CD4-positive, alpha-beta T cell treated with Interleukin-17A for 4 hours (primary cell): ENCODE results near the gene PLEKHN1.

Experiments used
- DNase-seq: peaks from one replicate; pipeline ENCODE4 v3.0.0-alpha.2; 2020; ENCODE audit warnings: mixed read lengths

PLEKHN1 gene

DNA sequence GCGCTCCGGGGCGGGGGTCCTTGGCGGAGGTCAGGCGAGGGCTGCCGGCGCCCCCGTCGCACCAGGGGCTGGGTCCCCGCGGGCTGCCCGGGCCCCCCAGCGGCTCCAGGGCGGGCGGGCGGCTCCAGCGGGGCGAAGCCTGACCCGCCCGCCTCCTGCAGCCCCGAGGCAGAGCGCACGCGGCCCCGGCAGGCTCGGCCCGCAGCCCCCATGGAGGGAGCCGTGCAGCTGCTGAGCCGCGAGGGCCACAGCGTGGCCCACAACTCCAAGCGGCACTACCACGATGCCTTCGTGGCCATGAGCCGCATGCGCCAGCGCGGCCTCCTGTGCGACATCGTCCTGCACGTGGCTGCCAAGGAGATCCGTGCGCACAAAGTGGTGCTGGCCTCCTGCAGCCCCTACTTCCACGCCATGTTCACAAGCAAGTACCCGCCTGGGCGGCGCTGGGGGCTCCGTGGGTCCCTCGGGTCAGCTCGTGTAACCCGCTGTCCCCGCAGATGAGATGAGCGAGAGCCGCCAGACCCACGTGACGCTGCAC is 5.1 kb upstream of the PLEKHN1 start:
- DNase-seq, result no peak

GRCh38 chr1:962381-963300 is 3.6 kb upstream of the PLEKHN1 start:
- DNase-seq, result no peak

DNA sequence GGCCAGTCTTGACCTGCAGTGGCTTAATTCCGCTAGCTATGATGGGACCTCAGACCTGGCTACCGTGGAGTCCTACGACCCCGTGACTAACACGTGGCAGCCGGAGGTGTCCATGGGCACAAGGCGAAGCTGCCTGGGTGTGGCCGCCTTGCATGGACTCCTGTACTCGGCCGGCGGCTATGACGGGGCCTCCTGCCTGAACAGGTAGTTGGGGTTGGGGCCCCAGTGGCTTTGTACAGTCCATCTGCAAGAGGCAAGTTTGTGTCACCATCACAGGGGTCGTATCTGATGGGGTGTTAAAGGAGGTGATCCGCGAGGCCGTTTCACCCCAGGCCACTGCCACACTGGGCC is 3.0 kb upstream of the PLEKHN1 start:
- no peak for DNase-seq

- DNase-seq, result no peak
Observed at GRCh38 chr1:963746-964525, 2.3 kb upstream of the PLEKHN1 start.

DNA sequence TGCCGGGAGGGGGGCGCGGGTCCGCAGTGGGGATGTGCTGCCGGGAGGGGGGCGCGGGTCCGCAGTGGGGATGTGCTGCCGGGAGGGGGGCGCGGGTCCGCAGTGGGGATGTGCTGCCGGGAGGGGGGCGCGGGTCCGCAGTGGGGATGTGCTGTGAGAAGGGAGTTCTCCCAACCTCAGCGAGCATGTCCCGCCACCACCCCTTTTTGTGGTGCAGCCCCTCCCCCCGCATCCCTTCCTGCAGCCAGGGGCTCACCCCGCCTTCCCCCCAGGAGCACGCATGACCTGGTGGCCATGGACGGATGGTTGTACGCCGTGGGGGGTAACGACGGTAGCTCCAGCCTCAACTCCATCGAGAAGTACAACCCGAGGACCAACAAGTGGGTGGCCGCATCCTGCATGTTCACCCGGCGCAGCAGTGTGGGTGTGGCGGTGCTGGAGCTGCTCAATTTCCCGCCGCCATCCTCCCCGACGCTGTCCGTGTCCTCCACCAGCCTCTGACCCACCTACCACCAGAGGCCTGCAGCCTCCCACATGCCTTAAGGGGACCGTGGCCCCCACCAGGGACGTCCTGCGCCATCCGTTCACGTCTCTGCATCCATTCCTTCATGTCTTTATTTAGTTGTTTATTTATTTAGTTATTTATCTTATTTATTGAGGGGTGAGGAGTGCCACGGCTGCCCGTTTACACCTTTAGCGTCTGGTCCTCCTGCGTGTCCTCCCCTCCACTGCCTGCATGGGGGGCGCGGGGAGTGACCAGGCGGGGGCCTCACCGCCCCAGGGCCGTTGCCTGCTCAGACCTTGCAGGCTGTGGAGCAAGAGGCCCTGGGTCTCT is 1.4 kb upstream of the PLEKHN1 start:
- DNase-seq, result no peak

- no peak for DNase-seq
Observed at GRCh38 chr1:965526-966134, 652 bp upstream of the PLEKHN1 start.

- peak; percentile 95 for DNase-seq
Observed at GRCh38 chr1:966704-967300, 520 bp downstream of the PLEKHN1 start.

DNA sequence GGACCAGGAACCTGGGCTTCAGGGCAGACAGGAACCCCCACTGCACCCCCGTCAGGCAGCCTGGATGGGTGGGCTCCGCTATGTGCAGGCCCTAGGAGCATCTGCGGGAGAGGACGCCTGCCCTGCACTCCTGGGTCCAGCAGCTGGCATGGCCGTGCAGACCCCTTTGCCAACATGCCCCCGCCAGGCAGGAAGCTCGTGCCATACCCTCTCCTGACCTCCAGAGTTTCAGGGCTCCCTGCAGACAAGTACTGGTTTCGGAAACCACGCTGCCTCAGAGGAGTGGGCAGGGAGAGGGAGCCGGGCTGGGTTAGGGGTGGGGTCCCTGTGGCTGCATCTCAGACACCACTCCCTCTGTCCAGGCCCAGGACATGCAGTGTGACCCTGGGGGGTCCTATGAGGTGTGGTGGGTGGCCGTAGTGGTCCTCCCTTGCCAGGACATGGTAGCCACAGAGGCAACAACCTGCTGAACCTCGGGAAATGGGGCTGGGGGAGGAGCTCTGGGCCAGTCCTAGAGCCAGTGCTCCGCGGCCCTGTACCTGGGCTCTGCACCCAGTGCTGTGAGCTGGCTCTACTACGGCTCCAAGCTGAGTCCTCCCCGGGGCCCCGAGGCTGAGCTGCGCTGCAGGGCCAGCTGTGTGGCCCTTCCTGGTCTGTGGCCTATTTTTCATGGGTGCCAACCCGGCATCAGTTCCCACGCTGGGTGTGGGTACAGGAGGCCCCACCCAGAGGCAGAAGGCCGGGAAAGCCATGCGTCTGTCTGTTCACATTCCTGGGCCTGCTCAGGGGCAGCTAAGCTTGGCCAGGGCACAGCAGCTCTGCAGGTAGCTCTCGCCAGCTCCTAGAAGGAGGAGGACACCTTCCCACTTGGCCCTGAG is 1.4 kb downstream of the PLEKHN1 start:
- DNase-seq, result no peak

DNA sequence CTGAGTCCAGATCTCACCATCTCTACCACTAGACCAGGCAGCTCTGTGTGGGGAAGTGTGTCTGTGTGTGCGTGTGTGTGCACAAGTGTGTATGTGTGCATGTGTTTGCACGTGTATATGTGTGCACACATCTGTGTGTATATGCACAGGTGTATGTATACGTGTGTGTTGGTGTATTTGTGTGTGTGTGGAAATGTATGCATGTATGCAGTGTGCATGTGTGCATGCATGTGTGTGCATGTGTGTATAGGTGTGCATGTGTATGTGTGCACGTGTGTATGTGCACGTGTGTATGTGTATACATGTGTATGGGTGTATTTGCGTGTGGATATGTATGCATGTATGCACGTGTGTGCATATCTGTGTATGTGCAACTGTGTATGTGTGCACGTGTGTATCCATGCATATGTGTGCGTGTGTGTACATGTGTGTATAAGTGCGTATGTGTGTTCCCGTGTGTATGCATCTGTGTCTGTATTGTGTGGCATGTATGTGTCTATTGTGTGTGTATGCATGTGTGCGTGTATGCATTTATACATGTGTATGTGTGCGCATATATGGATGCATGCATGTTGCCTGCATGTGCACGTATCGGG is 3.1 kb downstream of the PLEKHN1 start:
- no peak for DNase-seq

GRCh38 chr1:970242-970972 is 4.1 kb downstream of the PLEKHN1 start:
- DNase-seq, result no peak

DNA sequence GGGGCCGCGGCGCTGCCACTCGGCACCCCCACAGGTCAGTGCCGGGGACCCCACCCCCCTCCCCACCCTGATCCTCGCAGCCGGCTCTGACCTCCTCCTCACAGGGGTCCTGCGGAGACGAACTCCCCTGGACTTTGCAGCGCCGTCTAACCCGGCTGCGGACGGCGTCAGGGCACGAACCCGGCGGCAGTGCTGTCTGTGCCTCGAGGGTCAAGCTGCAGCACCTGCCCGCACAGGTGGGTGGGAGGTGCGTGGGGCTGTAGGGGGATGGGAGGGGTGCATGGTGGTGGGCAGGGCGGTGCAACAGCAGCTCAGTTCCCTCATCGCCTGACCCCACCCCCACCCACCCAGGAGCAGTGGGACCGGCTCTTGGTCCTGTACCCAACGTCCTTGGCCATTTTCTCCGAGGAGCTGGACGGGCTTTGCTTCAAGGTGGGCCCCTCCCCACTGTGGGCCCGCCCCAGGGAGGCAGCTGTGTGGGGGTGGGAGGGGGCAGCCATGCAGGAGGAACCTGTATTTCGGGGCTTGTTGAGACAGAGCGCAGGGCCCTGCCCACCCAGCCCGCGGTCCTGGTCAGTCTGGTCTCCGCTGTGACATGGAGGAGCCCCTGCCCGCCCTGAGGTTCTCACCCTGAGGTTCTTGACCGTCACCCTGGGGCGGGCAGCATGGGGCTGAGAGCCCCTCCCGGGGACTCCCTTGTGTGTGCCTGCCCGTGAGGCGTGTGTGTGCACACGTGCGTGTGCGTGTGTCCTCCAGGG is 4.9 kb downstream of the PLEKHN1 start:
- DNase-seq, result no peak

GRCh38 chr1:971751-972506 is 5.6 kb downstream of the PLEKHN1 start:
- no peak for DNase-seq

DNA sequence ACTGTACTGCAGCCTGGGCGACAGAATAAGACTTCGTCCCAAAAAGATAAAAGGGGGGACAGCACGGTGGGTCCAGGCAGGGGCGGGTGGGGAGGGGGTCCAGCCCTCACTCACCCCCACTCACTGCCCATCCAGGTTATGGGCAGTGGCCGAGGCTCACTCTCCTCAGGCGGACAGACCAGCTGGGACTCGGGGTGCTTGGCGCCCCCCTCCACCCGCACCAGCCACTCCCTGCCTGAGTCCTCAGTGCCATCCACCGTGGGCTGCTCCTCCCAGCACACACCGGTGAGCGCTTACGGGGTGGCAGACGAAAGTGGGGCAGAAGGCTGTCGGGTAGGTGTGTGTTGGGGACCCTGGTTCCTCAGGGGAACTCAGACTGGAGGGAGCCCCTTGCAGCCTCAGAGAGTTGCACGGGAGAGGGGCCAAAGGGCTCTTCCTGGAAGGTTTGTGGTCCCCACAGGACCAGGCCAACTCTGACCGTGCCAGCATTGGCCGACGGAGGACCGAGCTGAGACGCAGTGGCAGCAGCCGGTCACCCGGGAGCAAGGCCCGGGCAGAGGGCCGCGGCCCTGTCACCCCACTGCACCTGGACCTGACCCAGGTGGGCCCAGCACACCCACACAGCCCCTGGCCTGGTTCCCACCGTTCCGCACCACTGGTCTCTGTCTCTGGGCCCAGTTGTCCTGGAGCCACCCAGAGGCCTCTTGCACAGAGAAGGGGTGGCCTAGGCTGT is 6.6 kb downstream of the PLEKHN1 start:
- DNase-seq, result no peak

DNA sequence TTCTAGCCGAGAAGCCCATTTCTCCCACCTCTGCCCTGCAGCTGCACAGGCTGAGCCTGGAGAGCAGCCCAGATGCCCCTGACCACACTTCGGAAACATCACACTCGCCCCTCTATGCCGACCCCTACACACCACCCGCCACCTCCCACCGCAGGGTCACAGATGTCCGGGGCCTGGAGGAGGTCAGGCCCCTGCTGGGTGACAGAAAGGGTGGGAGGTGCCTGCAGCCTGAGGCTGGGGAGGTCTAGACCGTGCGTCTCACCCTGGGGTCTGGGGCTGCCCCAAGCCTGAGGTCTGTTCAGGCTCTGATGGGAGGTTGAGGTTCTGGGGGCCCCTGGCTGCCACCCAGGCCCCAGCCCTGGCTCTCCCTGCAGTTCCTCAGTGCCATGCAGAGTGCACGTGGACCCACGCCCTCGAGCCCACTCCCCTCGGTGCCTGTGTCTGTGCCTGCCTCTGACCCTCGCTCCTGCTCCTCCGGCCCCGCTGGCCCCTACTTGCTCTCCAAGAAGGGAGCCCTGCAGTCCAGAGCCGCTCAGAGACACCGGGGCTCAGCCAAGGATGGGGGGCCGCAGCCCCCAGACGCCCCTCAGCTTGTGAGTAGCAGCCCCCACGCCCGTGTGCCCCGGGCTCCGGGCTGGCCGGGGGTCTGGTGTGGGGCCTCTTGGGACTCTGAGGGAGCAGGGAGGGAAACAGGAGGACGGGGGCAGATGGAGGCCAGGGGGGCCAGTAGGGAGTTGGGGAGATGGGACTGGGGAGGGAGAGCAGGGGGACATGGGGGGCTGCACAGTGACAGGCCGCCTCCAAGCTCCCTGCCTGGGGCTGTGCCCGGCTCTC is 7.4 kb downstream of the PLEKHN1 start:
- no peak for DNase-seq

GRCh38 chr1:974293-974640 is 8.0 kb downstream of the PLEKHN1 start:
- no peak for DNase-seq

DNA sequence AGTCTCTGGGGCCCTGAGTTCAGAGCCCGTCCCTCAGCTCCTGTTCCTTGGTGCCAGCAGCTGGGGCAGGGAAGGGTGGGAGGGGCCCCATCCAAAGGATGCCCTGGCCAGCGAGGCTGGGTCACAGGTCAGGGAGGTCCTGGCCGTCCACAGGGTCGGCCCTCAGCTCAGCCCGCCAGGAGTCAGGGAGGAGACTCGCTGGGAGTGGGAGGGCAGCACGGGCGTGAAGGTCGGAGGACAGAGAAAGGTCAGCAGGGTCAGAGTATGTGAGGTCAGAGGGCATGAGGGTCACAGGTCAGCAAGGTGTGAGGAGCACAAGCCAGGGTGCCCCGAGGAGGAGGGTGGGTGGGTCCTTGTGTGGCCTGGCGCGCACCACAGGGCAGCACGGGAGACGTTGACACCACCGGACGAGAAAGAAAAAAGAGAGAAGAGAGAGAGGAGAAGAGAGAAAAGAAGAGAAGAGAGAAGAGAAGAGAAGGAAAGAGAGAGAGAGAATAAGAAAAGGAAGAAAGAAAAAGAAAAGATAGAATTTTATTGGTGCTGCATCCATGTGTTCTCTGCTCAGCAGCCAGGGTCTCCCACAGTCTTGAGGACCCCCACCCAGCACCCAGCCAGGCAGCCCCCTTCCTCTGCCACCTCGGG is 8.5 kb downstream of the PLEKHN1 start:
- no peak for DNase-seq
